Fibroblast of lung (primary cell): ENCODE results near the gene FOXL3.

Source experiments
- CTCF ChIP-seq, 2 donors: IDR thresholded peaks in 1 of 2; conservative IDR thresholded peaks in 1 of 2; 1 replicate in 1 of 2; 2 replicates in 1 of 2; pipeline ENCODE4 v1.5.1; 2011 to 2012; ENCODE audit warnings: low read length in 2 of 2, control low read depth in 1 of 2, inconsistent platforms in 1 of 2, low read depth in 1 of 2, mild to moderate bottlenecking in 1 of 2
- EZH2 ChIP-seq: IDR thresholded peaks from 2 replicates; pipeline ENCODE4 v1.5.1; 2012; ENCODE audit warnings: low read length, control low read depth, mild to moderate bottlenecking; ENCODE audit errors: missing control alignments

DNA sequence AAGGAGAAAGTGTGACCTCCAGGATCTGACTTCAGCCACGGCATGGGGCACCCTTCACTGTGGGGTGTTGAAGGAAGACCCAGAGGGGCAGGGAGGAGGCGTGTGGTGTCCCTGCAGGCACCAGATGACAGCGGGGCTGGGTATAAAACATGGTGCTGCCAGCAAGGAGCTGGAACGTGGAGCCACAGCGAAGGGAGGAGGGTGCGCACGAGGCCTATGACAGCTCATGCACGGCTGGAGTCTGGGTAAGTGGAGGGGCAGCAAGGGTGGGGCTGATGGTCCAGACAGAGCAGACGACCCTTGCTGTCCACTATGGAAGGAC lies 27.8 kb upstream of the FOXL3 start:
- TF ChIP-seq EZH2, result no peak
- TF ChIP-seq CTCF (conservative IDR thresholded peaks at IDR 0.05 in 1 of 2, IDR thresholded peaks at IDR 0.05 in 1 of 2; ENCODE audit: low read depth in 1 of 2, low read length in 2 of 2), result no peak
